Muscle of arm (tissue), 12 donors: ENCODE results near the gene VAT1. TPM values are rescaled to one million over a fixed set of nuclear protein-coding genes. Genes with fewer than 3 reads are reported as not detected.
"Not testable (repeated sequence)": the region's sequence is repeated elsewhere in the genome, so short reads cannot be mapped to it uniquely, and the experiment has no call there.

Experiments used
- DNase-seq: peaks from one replicate; pipeline ENCODE4 v3.0.0-alpha.2; 2013
- polyA plus RNA-seq, 12 donors: library from polyadenylated mRNA; unstranded; fragments of 120-200 nt; gene quantifications; one replicate each; pipeline ENCODE4 v1.2.1, GENCODE V29; 2013; ENCODE audit not compliant: insufficient read length in 12 of 12

VAT1 gene
- polyA plus RNA-seq, 12 donors, result 54.1 to 123 (median 65.8) TPM; not detected in 1

- DNase-seq, result no peak
Observed at GRCh38 chr17:43011728-43012472, 10.3 kb downstream of the VAT1 start.

- no peak for DNase-seq
Observed at GRCh38 chr17:43010667-43011308, 11.4 kb downstream of the VAT1 start.

- DNase-seq, result peak; percentile 84
Observed at GRCh38 chr17:43006639-43007551, 15.3 kb downstream of the VAT1 start, which contains the start of gene IFI35. TSS of gene IFI35 (plus strand) at chr17:43006784. CDS start at chr17:43006948, 164 bp downstream.

GRCh38 chr17:43003542-43004172 is 18.5 kb downstream of the VAT1 start:
- DNase-seq, result no peak

- not testable (repeated sequence) for DNase-seq
Observed at GRCh38 chr17:43000894-43001293, 21.3 kb downstream of the VAT1 start.

- DNase-seq, result no peak
Observed at GRCh38 chr17:42999003-42999525, 23.1 kb downstream of the VAT1 start.

DNA sequence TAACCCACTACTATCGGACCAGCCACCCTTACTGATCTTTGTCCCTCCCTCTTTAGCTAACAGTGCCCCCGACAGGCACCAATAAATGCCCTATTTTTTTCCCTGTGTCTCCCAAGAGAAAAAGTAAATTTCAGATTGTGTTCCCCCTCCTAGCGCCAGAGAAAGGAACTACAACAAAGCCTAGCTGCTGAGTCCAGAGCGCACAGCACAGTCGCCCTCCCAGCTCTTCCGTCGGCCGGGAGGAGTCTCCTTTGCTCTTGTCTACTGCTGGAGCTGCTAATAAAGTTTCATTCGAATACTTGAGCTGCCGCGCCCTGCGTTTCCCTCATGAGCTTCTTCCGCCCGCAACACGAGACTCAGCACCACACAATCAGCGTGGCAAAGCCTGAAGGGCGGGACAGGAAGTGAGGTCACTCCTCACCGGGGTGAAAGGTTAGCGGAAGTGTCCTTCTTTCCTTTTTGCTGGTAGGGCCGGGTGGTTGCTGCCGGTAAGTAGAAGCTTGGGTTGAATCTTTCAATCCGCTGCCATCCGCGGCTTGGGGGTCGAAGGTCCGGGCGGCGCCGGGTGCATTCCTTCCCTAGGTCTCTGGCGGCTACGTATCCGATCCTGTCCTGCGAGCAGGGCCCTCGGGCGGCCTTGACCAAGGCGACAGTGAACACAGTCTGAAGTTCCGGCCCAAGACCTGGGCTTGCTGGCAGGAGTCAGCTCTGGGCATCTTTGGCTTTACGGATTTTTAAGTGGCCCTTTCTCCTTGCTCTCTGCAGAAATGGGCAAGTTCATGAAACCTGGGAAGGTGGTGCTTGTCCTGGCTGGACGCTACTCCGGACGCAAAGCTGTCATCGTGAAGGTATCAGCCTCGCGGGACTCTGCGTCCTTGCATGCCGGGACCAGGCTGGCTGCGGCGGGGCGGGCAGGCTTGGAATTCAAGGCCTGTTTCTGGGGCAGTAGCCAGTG is 23.9 kb downstream of the VAT1 start, which contains the start of gene RPL27:
TSS of gene RPL27 (plus strand) at position 436 of the 955 bp plus-strand sequence. CDS start at position 768, 332 bp downstream.
- DNase-seq, result peak; percentile 100

DNA sequence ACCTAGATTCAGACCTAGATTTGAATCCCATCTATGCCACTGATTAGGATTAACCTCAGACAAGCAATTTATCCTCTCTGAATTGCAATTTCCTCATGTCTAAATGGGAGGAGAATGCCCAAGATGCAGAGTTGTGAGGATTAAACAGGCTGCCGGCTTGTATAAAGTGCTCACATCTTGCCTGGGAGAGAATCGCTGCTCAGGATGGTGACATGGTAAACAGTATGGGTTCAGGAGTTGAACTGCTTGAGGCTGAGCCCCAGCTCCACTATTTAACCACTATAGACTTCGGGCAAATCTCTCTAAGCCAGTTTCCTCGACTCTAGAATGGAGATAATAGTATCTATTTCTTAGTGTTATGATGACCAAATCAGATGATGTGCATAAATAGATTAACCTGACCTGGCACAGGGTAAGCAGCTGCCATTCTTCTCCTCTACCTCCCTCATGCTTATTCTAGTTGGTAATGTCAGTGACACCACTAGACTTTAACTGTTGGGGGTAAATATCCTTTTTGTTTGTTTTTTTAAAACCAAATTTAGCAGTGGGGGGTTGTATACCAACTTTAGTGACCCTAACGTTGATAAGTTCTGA is 24.7 kb downstream of the VAT1 start:
- no peak for DNase-seq

GRCh38 chr17:42993913-42994312 is 28.3 kb downstream of the VAT1 start:
- DNase-seq, result not testable (repeated sequence)

GRCh38 chr17:42992872-42993271 is 29.3 kb downstream of the VAT1 start:
- DNase-seq, result no peak

- DNase-seq, result no peak
Observed at GRCh38 chr17:42991471-42991870, 30.7 kb downstream of the VAT1 start.

DNA sequence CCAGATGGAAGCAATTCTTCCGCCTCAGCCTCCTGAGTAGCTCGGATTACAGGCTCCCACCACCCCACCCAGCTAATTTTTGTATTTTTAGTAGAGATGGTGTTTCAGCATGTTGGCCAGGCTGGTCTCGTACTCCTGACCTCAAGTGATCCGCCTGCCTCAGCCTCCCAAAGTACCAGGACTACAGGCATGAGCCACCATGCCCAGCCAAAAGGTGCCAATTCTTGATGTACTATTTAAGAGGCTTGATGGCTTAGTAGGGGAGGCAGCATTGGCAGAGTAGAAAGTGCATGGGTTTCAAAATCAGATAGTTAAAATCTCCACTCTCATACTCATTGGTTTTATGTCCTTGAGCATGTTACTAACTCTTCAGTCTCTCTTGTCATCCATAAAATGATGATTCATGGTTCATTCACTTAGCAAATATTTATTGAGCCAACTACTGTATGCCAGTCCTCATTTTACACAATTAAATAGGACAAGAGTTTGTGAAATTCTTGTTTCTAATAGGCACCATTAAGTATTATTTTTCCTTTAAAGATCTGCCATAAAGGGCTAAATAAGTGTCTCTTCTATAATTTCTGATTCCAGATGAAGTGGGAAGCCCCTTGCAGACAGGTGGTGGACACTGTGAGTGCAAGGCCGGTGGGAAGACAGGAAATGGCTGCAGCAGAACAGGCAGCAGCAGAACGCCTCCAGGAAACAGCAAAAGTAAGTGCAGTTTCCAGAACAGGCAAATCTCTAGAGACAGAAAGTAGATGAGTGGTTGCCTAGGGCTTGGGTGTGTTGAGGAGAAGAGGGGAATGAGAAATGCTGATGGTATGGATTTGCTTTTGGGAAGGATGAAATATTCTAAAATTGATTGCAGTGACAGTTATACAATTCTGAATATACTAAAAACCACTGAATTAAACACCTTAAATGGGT is 32.2 kb downstream of the VAT1 start:
- DNase-seq, result no peak

- DNase-seq, result no peak
Observed at GRCh38 chr17:42989141-42989540, 33.0 kb downstream of the VAT1 start.

DNA sequence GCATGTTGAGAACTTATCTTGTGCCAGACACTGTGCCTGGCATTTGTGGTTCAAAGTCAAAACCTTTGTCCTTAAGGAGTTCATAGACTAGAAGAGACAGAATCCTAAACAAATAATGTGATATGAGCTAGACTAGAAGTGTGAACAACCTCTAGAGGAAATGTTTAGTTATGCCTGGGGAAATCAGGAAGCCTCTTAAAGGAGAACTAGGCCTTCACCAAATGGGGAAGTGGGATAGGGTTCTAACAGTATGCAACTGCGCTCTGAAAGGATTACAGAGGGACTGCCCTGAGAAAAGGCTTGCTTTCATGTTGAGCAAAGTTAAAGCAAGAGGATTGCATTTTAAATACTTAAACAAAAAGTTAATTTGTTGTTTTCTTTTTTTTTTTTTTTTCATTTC is 37.0 kb downstream of the VAT1 start:
- DNase-seq, result no peak

GRCh38 chr17:42982266-42982665 is 39.9 kb downstream of the VAT1 start:
- no peak for DNase-seq

GRCh38 chr17:42980766-42981397 is 41.3 kb downstream of the VAT1 start:
- peak; percentile 14 for DNase-seq

GRCh38 chr17:42980274-42980765 is 41.9 kb downstream of the VAT1 start, which contains the start of gene RUNDC1:
TSS of gene RUNDC1 (plus strand) at chr17:42980565. CDS start at chr17:42980577, 12 bp downstream.
- DNase-seq, result peak; percentile 87
